ENCODE data around the gene MEAK7.

DNA sequence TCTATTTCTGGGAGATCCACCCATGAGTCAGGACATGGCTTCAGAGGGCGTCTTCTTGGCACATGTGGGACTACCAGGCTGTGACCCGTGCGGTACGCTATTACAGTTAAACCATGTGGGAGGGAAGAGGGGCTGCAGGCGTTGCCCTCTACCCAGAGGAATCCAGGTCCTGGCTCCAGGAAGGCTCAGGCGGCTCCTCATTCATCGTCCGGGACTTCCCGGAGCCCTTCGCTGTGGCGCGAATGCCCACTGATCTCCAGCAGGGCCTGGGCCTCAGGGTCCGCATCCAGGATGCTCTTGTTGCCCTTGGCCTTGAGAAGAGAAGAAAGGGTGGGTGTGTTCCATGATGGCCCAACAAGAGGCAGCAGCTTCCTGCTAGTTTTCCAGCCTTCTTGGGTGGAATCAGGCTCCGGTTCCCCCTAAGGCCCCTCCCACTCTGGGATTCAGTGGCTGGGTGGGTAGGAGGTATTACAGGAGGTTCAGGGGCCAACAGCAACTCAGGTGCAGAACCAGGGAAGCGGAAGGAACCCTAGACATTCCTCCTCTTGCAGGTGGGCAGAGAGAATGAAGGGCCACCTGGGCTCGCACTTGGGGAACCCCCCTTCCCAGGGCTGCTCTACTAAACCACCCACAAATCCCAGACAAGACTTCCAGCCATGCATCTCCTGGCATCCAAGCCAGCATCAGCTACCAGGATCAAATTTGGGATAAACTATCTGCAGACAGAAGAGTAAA, 24.6 kb downstream of the MEAK7 start:
- TF ChIP-seq, protein P1, sequence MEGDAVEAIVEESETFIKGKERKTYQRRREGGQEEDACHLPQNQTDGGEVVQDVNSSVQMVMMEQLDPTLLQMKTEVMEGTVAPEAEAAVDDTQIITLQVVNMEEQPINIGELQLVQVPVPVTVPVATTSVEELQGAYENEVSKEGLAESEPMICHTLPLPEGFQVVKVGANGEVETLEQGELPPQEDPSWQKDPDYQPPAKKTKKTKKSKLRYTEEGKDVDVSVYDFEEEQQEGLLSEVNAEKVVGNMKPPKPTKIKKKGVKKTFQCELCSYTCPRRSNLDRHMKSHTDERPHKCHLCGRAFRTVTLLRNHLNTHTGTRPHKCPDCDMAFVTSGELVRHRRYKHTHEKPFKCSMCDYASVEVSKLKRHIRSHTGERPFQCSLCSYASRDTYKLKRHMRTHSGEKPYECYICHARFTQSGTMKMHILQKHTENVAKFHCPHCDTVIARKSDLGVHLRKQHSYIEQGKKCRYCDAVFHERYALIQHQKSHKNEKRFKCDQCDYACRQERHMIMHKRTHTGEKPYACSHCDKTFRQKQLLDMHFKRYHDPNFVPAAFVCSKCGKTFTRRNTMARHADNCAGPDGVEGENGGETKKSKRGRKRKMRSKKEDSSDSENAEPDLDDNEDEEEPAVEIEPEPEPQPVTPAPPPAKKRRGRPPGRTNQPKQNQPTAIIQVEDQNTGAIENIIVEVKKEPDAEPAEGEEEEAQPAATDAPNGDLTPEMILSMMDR (IDR thresholded peaks at IDR 0.05; ENCODE audit: low read depth, low read length, poor library complexity, severe bottlenecking) = no peak
- TF ChIP-seq EZH2phosphoT487 (IDR thresholded peaks at IDR 0.05; ENCODE audit: borderline replicate concordance, low read length) = no peak

Measured in DOHH2 (cell line).